ENCODE measurements around the gene RBM18.

DNA sequence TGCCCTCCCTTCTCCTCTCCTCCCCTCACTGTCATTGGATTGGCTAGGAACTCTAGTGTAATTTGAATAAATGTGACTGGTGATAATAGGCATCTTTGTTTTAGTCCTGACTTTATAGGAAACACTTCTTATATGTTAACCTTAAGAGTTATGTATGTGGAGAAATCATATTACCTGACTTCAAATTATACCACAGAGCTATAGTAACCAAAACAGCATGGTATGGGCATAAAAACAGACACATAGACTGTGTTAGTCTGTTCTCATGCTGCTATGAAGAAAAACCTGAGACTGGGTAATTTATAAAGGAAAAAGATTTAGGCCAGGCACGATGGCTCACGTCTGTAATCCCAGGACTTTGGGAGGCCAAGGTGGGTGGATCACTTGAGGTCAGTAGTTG, 9.4 kb upstream of the RBM18 start:
- TF ChIP-seq, protein P1, sequence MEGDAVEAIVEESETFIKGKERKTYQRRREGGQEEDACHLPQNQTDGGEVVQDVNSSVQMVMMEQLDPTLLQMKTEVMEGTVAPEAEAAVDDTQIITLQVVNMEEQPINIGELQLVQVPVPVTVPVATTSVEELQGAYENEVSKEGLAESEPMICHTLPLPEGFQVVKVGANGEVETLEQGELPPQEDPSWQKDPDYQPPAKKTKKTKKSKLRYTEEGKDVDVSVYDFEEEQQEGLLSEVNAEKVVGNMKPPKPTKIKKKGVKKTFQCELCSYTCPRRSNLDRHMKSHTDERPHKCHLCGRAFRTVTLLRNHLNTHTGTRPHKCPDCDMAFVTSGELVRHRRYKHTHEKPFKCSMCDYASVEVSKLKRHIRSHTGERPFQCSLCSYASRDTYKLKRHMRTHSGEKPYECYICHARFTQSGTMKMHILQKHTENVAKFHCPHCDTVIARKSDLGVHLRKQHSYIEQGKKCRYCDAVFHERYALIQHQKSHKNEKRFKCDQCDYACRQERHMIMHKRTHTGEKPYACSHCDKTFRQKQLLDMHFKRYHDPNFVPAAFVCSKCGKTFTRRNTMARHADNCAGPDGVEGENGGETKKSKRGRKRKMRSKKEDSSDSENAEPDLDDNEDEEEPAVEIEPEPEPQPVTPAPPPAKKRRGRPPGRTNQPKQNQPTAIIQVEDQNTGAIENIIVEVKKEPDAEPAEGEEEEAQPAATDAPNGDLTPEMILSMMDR (IDR thresholded peaks at IDR 0.05), result no peak
- TF ChIP-seq EP300 (IDR thresholded peaks at IDR 0.05), result no peak
